ENCODE results near the gene TMEM129.

TMEM129 gene

GRCh38 chr4:1667273-1667672 is 53.9 kb downstream of the TMEM129 start:
- no peaks in the 10 kb centered on the region for H3K36me3 ChIP-seq (ENCODE audit: insufficient read depth, low read length)
- no peaks in the 10 kb centered on the region for H3K4me1 ChIP-seq (ENCODE audit: insufficient read depth, low read length)
- H3K4me3 ChIP-seq (ENCODE audit: low read length) = no peak overlapping the region
- no peaks in the 10 kb centered on the region for H3K27me3 ChIP-seq (ENCODE audit: insufficient read depth, low read length)
- H2AFZ ChIP-seq (ENCODE audit: low read depth, low read length) = no peak overlapping the region
- H3K9me3 ChIP-seq (ENCODE audit: low read length) = no peaks in the 10 kb centered on the region

GRCh38 chr4:1666391-1666790 is 54.7 kb downstream of the TMEM129 start:
- H3K9me3 ChIP-seq (ENCODE audit: low read length) = no peaks in the 10 kb centered on the region
- no peaks in the 10 kb centered on the region for H3K27me3 ChIP-seq (ENCODE audit: insufficient read depth, low read length)
- no peak overlapping the region for H3K4me3 ChIP-seq (ENCODE audit: low read length)
- no peaks in the 10 kb centered on the region for H3K36me3 ChIP-seq (ENCODE audit: insufficient read depth, low read length)
- no peak overlapping the region for H2AFZ ChIP-seq (ENCODE audit: low read depth, low read length)
- H3K4me1 ChIP-seq (ENCODE audit: insufficient read depth, low read length) = no peaks in the 10 kb centered on the region

Data from neuron (in vitro differentiated cells).